ENCODE data around the gene SND1.

SND1 gene

DNA sequence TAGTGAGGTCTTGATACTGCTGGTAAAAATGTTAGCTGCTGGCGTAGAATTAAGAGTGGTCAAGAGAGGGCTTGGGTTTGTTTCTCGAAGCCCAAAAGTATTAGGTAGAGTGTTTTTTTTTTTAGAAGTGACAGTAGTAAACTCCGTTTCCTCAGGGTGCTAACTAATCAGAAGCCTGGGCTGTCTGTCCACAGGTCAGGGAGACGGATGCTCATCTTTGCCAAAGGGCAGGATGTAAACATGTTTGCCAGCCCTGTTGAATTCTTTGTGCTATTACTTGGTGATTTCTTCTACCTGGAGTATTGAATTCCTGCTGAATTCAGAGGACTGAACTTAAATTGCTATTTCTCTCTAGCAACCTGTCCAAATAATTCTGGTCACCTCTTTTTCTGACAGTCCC, 117.1 kb downstream of the SND1 start:
- no peak for DNase-seq (ENCODE audit: low read depth)
- TF ChIP-seq, protein P1, sequence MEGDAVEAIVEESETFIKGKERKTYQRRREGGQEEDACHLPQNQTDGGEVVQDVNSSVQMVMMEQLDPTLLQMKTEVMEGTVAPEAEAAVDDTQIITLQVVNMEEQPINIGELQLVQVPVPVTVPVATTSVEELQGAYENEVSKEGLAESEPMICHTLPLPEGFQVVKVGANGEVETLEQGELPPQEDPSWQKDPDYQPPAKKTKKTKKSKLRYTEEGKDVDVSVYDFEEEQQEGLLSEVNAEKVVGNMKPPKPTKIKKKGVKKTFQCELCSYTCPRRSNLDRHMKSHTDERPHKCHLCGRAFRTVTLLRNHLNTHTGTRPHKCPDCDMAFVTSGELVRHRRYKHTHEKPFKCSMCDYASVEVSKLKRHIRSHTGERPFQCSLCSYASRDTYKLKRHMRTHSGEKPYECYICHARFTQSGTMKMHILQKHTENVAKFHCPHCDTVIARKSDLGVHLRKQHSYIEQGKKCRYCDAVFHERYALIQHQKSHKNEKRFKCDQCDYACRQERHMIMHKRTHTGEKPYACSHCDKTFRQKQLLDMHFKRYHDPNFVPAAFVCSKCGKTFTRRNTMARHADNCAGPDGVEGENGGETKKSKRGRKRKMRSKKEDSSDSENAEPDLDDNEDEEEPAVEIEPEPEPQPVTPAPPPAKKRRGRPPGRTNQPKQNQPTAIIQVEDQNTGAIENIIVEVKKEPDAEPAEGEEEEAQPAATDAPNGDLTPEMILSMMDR (IDR thresholded peaks at IDR 0.05; ENCODE audit: insufficient read depth, low read depth, low read length, missing control alignments), result no peak
- no peak overlapping the region for H3K4me3 ChIP-seq (ENCODE audit: low read depth, low read length)

DNA sequence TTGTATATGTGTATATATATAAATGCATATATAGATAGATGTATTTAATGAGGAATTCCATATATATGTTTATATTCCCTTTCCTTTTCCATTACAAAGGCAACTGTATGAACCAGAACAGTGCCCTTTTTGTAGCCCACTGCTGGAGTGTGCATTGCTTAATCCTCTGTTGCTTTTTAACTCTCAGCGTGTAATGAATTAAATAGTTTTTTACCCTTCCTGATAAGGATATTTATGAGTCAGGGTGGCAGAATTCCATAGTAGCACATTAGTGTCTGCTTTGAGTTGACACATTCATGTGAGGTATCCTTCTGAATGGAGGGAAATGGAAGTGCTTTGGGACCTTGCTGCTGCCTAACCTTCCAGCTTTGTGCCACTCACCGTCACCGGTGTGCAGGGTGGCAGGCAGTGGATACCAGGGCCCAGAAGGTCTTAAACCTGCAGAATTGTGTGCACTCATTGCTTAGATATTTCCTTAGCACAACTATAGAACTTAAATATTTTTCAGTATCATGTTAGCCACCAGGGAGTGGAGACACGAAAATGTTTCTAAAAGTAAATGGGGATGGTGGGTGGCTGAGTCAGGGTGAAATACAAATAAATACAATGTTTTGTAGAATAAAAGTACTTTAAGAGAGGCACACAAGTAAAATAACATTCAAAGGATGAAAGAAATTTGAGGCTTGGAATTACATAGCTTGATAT, 117.9 kb downstream of the SND1 start:
- H3K4me3 ChIP-seq (ENCODE audit: low read depth, low read length), result no peak overlapping the region
- TF ChIP-seq, protein P1 (IDR thresholded peaks at IDR 0.05; ENCODE audit: insufficient read depth, low read depth, low read length, missing control alignments), result no peak
- DNase-seq (ENCODE audit: low read depth), result no peak

GRCh38 chr7:127770885-127771284, 118.9 kb downstream of the SND1 start:
- no peak overlapping the region for H3K4me3 ChIP-seq (ENCODE audit: low read depth, low read length)
- TF ChIP-seq, protein P1 (IDR thresholded peaks at IDR 0.05; ENCODE audit: insufficient read depth, low read depth, low read length, missing control alignments), result no peak
- DNase-seq (ENCODE audit: low read depth), result no peak

GRCh38 chr7:127771707-127772106, 119.7 kb downstream of the SND1 start:
- no peak overlapping the region for H3K4me3 ChIP-seq (ENCODE audit: low read depth, low read length)
- DNase-seq (ENCODE audit: low read depth), result peak; percentile 44
- TF ChIP-seq, protein P1 (IDR thresholded peaks at IDR 0.05; ENCODE audit: insufficient read depth, low read depth, low read length, missing control alignments), result no peak

GRCh38 chr7:127776776-127777386, 124.9 kb downstream of the SND1 start:
- H3K4me3 ChIP-seq (ENCODE audit: low read depth, low read length), result no peak overlapping the region
- TF ChIP-seq, protein P1 (IDR thresholded peaks at IDR 0.05; ENCODE audit: insufficient read depth, low read depth, low read length, missing control alignments), result no peak
- no peak for DNase-seq (ENCODE audit: low read depth)

- H3K4me3 ChIP-seq (ENCODE audit: low read depth, low read length), result no peak overlapping the region
- no peak for DNase-seq (ENCODE audit: low read depth)
- TF ChIP-seq, protein P1 (IDR thresholded peaks at IDR 0.05; ENCODE audit: insufficient read depth, low read depth, low read length, missing control alignments), result no peak
Observed at GRCh38 chr7:127780489-127780888, 128.5 kb downstream of the SND1 start.
